Suprapubic skin (tissue), 4 donors: ENCODE data around the gene HELZ. TPM values are rescaled to one million over a fixed set of nuclear protein-coding genes. Genes with fewer than 3 reads are reported as not detected.

Experiments
- DNase-seq, 2 donors: peaks; one replicate each; pipeline ENCODE4 v3.0.0-alpha.2; 2019; ENCODE audit warnings: low spot score in 2 of 2
- H3K27ac ChIP-seq: fragments of 200-600 bp; sonication (generic); one replicate; pipeline ENCODE4 v1.5.1; 2019
- H3K27me3 ChIP-seq: fragments of 200-600 bp; sonication (generic); one replicate; pipeline ENCODE4 v1.5.1; 2019
- H3K36me3 ChIP-seq: fragments of 200-600 bp; sonication (generic); one replicate; pipeline ENCODE4 v1.5.1; 2019
- H3K4me1 ChIP-seq: fragments of 200-600 bp; sonication (generic); one replicate; pipeline ENCODE4 v1.5.1; 2019
- H3K4me3 ChIP-seq: fragments of 200-600 bp; sonication (generic); one replicate; pipeline ENCODE4 v1.5.1; 2019; ENCODE audit warnings: mild to moderate bottlenecking
- H3K9me3 ChIP-seq: fragments of 200-600 bp; sonication (generic); one replicate; pipeline ENCODE4 v1.5.1; 2019
- EP300 ChIP-seq: sonication (generic); formaldehyde crosslinking; IDR thresholded peaks from one replicate; pipeline ENCODE4 v1.6.1; 2017; ENCODE audit warnings: antibody characterized with exemption
- POLR2A ChIP-seq, 2 donors: fragments of 450-650 bp; IDR thresholded peaks; one replicate each; pipeline ENCODE4 v1.6.1; 2017; ENCODE audit warnings: antibody characterized with exemption in 2 of 2, mild to moderate bottlenecking in 2 of 2, moderate library complexity in 2 of 2
- POLR2AphosphoS5 ChIP-seq, 3 donors: sonication (generic); formaldehyde crosslinking; IDR thresholded peaks; one replicate each; pipeline ENCODE4 v1.6.1; 2017; ENCODE audit warnings: antibody characterized with exemption in 3 of 3
- WGBS: methylation state at CpG from one replicate; pipeline ENCODE4 v1.1.5; 2018; 5-methylcytosine and 5-hydroxymethylcytosine counted together
- total RNA-seq, 4 donors: library from RNA; depleted of rRNA; stranded (reverse); fragments of >200 nt; gene quantifications; one replicate each; pipeline ENCODE4 v1.1.0, GENCODE V29; 2016
- TF ChIP-seq, protein P1 (sequence below), 2 donors: fragments of 200-600 bp in 1 of 2; fragments of 450-650 bp in 1 of 2; sonication (generic) in 1 of 2; IDR thresholded peaks; one replicate each; pipeline ENCODE4 v1.5.1; 2016 to 2019; ENCODE audit warnings: antibody characterized with exemption in 2 of 2, mild to moderate bottlenecking in 1 of 2, moderate library complexity in 1 of 2

The HELZ gene
- total RNA-seq, 4 donors from 2014 or later, result 30.9 to 88.5 (median 36.7) TPM

DNA sequence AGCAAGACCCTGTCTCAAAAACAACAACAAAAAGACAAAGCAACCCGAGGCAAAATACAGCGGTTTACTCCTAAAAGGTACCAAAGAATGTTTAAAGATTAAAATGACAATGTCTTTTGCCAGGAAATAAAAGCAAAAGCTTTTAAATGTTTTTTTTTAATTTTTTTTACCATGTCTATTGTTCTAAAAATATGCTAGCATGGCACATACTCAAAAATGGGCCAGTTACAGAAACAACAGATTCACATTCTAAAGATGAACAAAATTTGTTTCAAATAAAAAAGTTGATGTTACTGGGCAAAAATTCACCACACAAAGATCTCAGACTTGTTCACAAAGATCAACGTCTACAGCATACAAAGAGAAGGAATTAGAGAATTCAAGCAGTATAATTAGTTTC, 159.6 kb downstream of the HELZ start:
- H3K27me3 ChIP-seq, result no peaks in the 10 kb centered on the region
- no peaks in the 10 kb centered on the region for H3K4me1 ChIP-seq
- no peak for DNase-seq
- no peaks in the 10 kb centered on the region for H3K9me3 ChIP-seq
- no peak overlapping the region for H3K4me3 ChIP-seq
- TF ChIP-seq EP300, result no peak
- TF ChIP-seq POLR2A (IDR thresholded peaks at IDR 0.05), result no peak
- TF ChIP-seq POLR2AphosphoS5 (IDR thresholded peaks at IDR 0.05), result no peak
- TF ChIP-seq, protein P1, sequence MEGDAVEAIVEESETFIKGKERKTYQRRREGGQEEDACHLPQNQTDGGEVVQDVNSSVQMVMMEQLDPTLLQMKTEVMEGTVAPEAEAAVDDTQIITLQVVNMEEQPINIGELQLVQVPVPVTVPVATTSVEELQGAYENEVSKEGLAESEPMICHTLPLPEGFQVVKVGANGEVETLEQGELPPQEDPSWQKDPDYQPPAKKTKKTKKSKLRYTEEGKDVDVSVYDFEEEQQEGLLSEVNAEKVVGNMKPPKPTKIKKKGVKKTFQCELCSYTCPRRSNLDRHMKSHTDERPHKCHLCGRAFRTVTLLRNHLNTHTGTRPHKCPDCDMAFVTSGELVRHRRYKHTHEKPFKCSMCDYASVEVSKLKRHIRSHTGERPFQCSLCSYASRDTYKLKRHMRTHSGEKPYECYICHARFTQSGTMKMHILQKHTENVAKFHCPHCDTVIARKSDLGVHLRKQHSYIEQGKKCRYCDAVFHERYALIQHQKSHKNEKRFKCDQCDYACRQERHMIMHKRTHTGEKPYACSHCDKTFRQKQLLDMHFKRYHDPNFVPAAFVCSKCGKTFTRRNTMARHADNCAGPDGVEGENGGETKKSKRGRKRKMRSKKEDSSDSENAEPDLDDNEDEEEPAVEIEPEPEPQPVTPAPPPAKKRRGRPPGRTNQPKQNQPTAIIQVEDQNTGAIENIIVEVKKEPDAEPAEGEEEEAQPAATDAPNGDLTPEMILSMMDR (IDR thresholded peaks at IDR 0.05), result no peak
- peaks cover 34% of the 10 kb centered on the region for H3K36me3 ChIP-seq
- 84% methylated on average over 3 of the region's 3 CpGs for WGBS
- no peak overlapping the region for H3K27ac ChIP-seq

DNA sequence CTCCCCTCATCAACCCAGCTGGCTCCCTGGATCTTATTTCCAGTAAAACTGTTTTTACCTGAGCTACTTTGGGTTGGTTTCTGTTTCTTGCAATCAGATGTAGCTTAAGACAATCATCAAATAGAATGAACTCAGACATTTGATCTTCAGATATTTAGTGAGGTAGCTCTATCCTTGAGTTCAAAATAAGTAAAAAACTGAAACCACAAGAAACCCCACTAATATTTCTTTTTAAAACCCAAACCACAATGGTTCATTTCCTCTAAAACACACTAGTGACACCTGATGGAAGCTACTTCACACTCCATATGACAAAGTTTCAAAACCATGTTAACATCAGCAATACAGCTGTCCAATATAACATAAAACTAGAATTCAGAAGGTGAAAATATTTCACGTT, 162.9 kb downstream of the HELZ start:
- Histone ChIP-seq H3K4me1 (no peaks in the 10 kb centered on the region), H3K36me3 (peaks cover 39% of the 10 kb centered on the region), H3K27me3 (no peaks in the 10 kb centered on the region), H3K27ac (no peak overlapping the region), H3K4me3 (no peak overlapping the region), H3K9me3 (no peaks in the 10 kb centered on the region)
- no peak for DNase-seq
- 81% methylated on average over 1 of the region's 1 CpG for WGBS
- TF ChIP-seq POLR2A (IDR thresholded peaks at IDR 0.05) (no peak), POLR2AphosphoS5 (IDR thresholded peaks at IDR 0.05) (no peak), EP300 (no peak)
- TF ChIP-seq, protein P1 (IDR thresholded peaks at IDR 0.05), result no peak

DNA sequence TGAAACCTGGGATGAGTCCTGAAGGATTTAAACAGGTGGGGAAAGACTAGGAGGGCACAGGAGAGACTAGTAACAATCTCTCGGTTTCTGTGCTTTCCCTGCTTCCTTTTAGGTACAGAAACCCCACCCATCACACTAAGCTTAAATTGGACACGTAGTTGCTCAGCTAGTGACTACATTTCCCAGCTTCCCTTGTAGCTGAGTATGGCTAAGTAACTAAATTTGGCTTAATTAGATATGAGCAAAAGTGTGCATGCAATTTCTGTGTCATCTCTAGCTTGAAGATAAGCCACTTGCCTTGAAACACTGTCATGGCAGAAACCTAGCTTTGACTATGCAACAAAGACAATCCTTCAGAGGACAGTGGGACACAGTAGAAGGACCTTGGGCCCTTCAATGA, 164.2 kb downstream of the HELZ start:
- 92% methylated on average over 2 of the region's 2 CpGs for WGBS

DNA sequence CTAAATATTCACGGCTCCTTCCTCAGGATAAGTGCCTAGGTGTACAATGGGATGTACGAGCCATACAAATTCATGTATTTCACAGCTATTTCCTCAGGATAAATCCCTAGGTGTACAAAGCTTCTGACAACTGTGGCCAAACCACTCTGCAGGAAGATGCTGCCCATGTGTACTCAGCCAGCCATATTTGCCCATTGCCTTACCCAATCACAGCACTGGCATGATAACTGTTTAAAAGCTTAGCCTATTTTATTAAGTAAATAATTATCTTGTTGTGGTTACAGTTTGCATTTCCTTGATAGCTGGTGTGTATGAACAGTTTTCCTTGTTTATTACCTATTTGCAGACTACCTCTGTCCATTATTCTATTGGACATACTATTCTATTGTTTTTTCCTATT, 165.5 kb downstream of the HELZ start:
- peaks cover 20% of the 10 kb centered on the region for H3K36me3 ChIP-seq
- H3K4me3 ChIP-seq, result no peak overlapping the region
- no peaks in the 10 kb centered on the region for H3K4me1 ChIP-seq
- no peaks in the 10 kb centered on the region for H3K9me3 ChIP-seq
- WGBS, result 98% methylated on average over 2 of the region's 2 CpGs
- no peak for TF ChIP-seq EP300
- TF ChIP-seq, protein P1 (IDR thresholded peaks at IDR 0.05), result no peak
- TF ChIP-seq POLR2A (IDR thresholded peaks at IDR 0.05), result no peak
- TF ChIP-seq POLR2AphosphoS5 (IDR thresholded peaks at IDR 0.05), result no peak
- no peak overlapping the region for H3K27ac ChIP-seq
- DNase-seq, result no peak
- H3K27me3 ChIP-seq, result no peaks in the 10 kb centered on the region

More for the DNA sequence above, 164.2 kb downstream of the HELZ start:
- no peak for DNase-seq
- H3K27me3 ChIP-seq, result no peaks in the 10 kb centered on the region
- no peaks in the 10 kb centered on the region for H3K4me1 ChIP-seq
- H3K4me3 ChIP-seq, result no peak overlapping the region
- TF ChIP-seq EP300, result no peak
- TF ChIP-seq POLR2AphosphoS5 (IDR thresholded peaks at IDR 0.05), result no peak
- TF ChIP-seq POLR2A (IDR thresholded peaks at IDR 0.05), result no peak
- H3K36me3 ChIP-seq, result peaks cover 28% of the 10 kb centered on the region
- H3K9me3 ChIP-seq, result no peaks in the 10 kb centered on the region
- H3K27ac ChIP-seq, result no peak overlapping the region

DNA sequence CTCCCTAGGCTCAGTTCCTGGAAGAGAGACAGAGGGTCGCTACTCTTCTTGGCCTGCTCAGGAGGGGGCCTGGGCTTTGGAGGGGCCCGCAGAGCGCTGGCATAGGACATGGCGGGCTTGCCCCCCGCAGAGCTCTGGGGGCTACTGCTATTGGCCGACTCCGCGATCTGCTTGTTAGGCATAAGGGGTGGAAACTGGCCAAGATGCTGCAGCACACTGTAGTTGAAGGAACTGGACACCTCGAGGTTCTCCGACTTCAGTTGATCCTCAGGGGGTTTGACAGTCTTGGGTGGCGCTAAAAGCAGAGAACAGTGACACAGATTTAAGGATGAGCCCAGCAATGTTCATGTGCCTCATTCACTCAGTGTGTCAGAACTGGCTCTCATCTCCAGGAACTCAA, 166.7 kb downstream of the HELZ start:
- no peaks in the 10 kb centered on the region for H3K4me1 ChIP-seq
- TF ChIP-seq, protein P1 (IDR thresholded peaks at IDR 0.05), result no peak
- no peak for TF ChIP-seq POLR2A (IDR thresholded peaks at IDR 0.05)
- no peak for TF ChIP-seq EP300
- H3K27ac ChIP-seq, result no peak overlapping the region
- peaks cover 22% of the 10 kb centered on the region for H3K36me3 ChIP-seq
- H3K9me3 ChIP-seq, result no peaks in the 10 kb centered on the region
- no peak overlapping the region for H3K4me3 ChIP-seq
- H3K27me3 ChIP-seq, result no peaks in the 10 kb centered on the region
- WGBS, result 91% methylated on average over 11 of the region's 11 CpGs
- no peak for DNase-seq

DNA sequence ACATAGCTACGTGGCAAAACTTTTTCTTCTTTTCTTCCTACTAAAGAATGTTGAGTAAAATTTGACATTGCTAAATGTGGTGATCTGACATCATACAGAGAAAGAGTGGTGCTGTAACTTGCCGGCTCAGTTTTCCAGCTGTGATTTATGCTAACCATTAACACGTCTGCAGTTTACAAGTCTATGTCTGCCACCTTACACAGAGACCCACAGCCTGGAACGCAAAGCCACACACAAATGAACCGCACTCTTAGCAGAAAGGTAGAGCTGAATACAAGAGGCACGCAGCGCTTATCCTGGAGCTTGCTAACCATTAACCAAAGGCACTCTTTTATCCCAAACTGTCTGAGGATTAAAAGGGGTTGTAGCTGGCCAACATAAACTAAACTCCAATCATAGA, 168.7 kb downstream of the HELZ start:
- H3K27ac ChIP-seq, result no peak overlapping the region
- DNase-seq, result no peak
- H3K4me3 ChIP-seq, result no peak overlapping the region
- H3K4me1 ChIP-seq, result no peaks in the 10 kb centered on the region
- H3K9me3 ChIP-seq, result no peaks in the 10 kb centered on the region
- peaks cover 14% of the 10 kb centered on the region for H3K36me3 ChIP-seq
- TF ChIP-seq EP300, result no peak
- TF ChIP-seq POLR2AphosphoS5 (IDR thresholded peaks at IDR 0.05), result no peak
- TF ChIP-seq POLR2A (IDR thresholded peaks at IDR 0.05), result no peak
- TF ChIP-seq, protein P1 (IDR thresholded peaks at IDR 0.05), result no peak
- H3K27me3 ChIP-seq, result no peaks in the 10 kb centered on the region
- 79% methylated on average over 7 of the region's 7 CpGs for WGBS
